Gastrocnemius medialis (tissue), 4 donors: ENCODE results near the gene UHRF1.

Experiments
- POLR2A ChIP-seq, 2 donors: fragments of 450-650 bp; IDR thresholded peaks; one replicate each; pipeline ENCODE4 v1.6.1; 2017; ENCODE audit warnings: antibody characterized with exemption in 2 of 2, mild to moderate bottlenecking in 2 of 2, moderate library complexity in 2 of 2
- TF ChIP-seq, protein P1 (sequence below), 5 experiments: fragments of 450-650 bp in 3 of 5; fragments of 200-600 bp in 2 of 5; sonication (generic) in 2 of 5; IDR thresholded peaks in 4 of 5; conservative IDR thresholded peaks in 1 of 5; 1 replicate in 4 of 5; 2 replicates in 1 of 5; pipeline ENCODE4 v1.5.1; 2016 to 2019; ENCODE audit warnings: antibody characterized with exemption in 5 of 5, mild to moderate bottlenecking in 3 of 5, moderate library complexity in 3 of 5

DNA sequence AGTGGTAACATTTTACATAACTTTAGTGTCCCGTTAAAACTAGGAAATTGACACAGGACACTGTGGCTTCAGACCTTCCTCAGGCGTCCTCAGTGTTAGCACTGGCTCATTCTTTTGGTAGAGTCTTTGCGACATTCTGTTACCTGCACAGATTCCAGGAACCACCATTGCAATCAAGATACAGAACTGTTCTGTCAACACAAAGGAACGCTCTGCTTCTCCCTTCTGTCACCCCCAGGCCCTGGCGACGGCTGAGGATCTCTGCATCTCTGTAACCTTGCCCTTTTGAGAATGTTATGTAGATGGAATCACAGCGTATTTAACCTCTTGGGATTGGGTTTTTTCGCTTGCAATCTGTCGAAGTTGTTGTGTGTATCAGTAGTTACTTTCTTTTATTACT lies 82.2 kb downstream of the UHRF1 start:
- TF ChIP-seq, protein P1, sequence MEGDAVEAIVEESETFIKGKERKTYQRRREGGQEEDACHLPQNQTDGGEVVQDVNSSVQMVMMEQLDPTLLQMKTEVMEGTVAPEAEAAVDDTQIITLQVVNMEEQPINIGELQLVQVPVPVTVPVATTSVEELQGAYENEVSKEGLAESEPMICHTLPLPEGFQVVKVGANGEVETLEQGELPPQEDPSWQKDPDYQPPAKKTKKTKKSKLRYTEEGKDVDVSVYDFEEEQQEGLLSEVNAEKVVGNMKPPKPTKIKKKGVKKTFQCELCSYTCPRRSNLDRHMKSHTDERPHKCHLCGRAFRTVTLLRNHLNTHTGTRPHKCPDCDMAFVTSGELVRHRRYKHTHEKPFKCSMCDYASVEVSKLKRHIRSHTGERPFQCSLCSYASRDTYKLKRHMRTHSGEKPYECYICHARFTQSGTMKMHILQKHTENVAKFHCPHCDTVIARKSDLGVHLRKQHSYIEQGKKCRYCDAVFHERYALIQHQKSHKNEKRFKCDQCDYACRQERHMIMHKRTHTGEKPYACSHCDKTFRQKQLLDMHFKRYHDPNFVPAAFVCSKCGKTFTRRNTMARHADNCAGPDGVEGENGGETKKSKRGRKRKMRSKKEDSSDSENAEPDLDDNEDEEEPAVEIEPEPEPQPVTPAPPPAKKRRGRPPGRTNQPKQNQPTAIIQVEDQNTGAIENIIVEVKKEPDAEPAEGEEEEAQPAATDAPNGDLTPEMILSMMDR (IDR thresholded peaks at IDR 0.05 in 4 of 5, conservative IDR thresholded peaks at IDR 0.05 in 1 of 5), result no peak
- TF ChIP-seq POLR2A (IDR thresholded peaks at IDR 0.05), result no peak
